NCI-H2227 (cell line): ENCODE measurements around the gene ALMS1.
"Not testable (repeated sequence)": the region's sequence is repeated elsewhere in the genome, so short reads cannot be mapped to it uniquely, and the experiment has no call there.

ENCODE experiments used
- DNase-seq: peaks from one replicate; lab custom pipeline; 2025; ENCODE audit not compliant: unreplicated experiment; lab: John Stamatoyannopoulos, UW

The ALMS1 gene

DNA sequence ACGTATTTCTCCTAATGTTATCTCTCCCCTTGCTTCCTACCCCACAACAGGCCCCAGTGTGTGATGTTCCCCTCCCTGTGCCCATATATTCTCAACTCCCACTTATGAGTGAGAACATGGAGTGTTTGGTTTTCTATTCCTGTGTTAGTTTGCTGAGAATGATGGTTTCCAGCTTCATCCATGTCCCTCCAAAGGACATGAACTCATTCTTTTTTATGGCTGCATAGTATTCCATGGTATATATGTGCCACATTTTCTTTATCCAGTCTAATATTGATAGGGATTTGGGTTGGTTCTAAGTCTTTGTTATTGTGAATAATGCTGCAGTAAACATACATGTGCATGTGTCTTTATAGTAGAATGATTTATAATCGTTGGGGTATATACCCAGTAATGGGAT is 119.2 kb downstream of the ALMS1 start:
- DNase-seq: not testable (repeated sequence)

DNA sequence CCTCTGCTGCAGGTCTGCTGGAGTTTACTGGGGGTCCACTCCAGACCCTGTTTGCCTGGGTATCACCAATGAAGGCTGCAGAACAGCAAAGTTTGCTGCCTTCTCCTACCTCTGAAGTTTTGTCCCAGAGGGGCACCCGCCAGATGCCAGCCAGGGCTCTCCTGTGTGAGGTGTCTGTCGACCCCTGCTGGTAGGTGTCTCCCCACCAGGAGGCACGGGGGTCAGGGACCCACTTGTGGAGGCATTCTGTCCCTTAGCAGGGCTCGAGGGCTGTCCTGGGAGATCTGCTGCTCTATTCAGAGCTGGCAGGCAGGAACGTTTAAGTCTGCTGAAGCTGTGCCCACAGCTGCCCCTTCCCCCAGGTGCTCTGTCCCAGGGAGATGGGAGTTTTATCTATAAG is 124.8 kb downstream of the ALMS1 start:
- not testable (repeated sequence) for DNase-seq

DNA sequence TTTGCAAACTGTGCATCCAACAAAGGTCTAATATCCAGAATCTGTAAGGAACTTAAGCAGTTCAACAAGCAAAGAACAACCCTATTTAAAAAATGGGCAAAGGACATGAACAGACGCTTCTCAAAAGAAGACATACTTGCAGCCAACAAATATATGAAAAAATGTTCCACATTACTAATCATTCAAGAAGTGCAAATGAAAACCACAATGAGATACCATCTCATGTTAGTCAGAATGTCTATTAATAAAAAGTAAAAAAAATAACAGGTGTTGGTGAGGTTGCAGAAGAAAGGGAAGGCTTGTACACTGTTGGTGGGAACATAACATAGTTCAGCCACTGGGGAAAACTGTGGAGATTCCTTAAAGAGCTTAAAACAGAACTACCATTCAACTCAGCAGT is 130.4 kb downstream of the ALMS1 start:
- no peak for DNase-seq

DNA sequence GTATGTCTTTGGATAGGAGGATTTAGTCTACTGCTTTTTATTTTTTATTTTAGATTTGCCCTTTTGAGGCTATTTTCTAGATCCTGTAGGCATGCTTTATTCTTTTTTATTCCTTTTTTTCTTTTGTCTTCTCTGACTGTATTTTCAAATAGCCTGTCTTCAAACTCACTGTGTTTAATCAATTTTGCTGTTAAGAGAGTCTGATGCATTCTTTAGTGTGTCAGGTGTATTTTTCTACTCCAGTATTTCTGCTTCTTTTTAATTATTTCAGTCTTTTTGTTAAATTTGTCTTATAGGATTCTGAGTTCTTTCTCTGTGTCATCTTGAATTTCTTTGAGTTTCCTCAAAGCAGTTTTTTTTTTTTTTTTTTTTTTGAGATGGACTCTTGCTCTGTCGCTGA is 143.1 kb downstream of the ALMS1 start:
- no peak for DNase-seq

DNA sequence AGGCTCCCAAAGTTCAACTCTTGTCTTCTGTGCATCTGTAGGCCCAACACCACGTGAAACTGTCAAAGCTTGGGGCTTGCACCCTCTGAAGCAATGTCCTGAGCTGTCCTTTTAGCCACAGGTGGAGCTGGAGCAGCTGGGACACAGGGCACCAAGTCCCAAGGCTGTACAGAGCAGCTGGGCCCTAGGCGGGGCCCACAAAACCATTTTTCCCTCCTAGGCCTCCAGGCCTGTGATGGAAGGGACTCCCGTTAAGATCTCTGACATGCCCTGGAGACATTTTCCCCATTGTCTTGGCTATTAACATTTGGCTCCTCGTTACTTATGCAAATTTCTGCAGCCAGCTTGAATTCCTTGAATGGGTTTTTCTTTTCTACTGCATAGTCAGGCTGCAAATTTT is 145.1 kb downstream of the ALMS1 start:
- not testable (repeated sequence) for DNase-seq

DNA sequence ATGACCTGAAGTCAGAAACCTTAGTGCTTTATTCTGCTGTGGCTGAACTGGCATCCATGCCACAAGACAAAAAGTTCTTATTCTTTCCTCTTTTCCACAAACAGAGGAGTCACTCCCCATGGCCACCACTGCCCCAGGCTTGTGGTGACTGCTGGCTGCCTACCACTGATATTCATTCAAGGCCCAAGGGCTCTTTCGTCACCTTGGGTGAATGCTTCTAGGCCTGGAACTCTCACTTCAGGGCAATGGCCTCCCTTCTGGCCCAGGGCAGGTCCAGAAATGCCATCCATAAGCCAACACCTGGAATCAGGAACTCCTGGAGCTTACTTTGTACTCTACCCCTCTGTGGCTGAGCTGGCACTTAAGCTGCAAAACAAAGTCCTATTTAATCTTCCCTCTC is 146.7 kb downstream of the ALMS1 start:
- DNase-seq: no peak

DNA sequence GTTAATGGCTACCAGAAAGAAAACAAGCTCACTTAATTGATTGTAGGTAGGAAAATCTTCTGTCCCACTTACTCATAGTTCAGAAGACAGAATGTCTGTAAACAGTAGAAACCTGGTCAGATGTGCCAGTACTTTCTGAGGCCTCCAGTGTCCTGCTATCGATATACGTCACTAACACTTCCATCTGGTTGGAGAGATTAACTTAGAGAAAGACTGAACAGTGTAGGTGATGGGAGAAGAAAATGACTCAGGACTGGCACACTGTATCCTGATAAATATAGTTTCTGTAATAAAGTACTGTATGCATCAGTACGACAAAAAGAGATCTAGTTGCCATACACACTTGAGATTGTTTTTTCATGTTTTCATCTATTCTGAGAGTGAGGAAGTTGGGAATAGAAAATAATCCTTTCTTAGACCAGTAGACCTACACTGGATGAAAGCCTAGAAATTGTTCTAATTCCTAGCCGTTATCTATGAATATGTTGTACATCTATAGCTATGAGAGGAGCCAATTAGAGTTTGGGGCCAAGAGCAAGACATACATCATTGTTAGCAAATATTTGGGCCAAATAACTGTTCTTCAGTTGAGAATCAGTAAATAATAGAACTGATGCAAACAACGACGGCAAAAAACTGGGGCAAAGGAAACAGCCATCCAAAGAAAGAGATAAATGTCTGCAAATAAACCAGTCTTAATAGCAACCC is 150.7 kb downstream of the ALMS1 start:
- no peak for DNase-seq

DNA sequence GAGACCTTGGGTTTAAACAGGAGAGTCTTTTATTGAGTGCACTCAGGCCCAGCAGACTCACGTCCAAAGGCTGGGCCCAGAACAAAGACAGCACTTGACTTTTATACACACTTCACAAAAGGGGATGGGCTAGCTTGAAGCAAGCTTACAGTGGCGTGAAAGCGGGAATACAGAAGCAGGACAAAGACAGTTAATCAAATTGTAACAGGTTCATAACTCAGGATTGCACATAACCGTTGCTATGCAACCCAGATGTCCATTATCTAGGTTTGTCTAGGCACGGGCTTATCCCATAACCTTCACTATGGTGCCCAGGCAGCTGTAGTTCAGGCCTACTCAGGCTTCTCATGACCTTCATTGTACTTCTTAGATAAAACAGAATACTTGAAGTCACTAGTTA is 175.2 kb downstream of the ALMS1 start:
- DNase-seq: peak; percentile 82

DNA sequence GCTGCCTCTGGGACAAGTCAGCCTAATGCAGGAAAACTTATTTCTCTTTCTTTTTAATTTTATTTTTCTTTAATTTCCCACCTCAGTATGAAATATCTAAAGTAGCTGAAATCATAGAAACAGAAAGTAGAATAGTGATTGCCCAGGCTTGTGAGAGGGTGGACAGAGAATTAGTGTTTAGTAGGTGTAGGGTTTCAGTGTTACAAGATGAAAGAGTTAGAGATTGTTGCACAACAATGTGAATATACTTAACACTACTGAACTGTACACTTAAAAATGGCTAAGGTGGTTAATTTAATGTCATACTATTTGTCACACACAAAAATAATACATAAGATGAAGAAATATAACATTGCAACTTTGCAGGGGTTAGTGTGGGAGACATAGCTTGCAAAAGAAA is 175.8 kb downstream of the ALMS1 start:
- no peak for DNase-seq

DNA sequence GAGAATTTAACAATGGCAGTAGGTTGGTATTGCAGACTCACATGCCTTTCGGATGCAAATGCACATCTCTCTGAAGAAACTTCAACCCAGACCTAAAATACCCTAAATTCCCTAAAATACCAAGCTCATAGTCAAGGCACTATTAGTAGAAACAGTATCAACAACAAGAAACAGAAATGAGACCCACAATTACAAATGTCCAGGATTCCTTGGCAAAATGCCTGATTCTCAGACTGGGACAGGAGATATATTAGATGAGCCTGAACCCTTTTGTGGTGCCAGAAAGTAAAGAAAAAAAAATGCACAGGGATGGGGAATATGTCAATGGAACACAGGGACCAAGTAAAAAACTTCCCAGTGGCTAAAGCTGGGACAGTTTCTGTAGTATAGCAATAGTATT is 179.3 kb downstream of the ALMS1 start:
- DNase-seq: no peak

DNA sequence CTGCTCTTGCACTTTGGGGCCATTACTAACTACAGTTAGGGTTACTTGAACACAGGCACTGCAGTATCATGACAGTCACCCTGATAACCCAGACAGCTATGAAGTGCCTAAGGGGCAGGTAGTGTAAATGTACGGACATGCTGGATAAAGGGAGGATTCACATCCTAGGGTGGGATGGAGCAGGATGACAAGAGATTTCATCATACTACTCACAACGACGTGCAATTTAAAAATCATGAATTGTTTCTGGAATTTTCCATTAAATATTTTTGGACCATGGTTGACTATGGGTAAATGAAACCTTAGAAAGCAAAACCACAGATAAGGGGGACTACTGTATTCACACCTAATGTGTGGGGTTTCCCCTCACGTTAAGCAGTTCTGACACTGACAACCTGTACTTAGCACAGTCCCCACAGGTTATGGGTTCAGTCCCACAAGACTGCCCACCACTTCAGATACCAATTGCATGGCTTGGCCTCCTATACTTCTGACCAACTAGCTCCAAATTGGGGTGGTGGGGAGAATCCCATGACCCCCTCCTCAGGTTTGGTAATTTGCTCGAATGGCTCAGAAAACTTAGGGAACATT is 180.7 kb downstream of the ALMS1 start:
- no peak for DNase-seq

DNA sequence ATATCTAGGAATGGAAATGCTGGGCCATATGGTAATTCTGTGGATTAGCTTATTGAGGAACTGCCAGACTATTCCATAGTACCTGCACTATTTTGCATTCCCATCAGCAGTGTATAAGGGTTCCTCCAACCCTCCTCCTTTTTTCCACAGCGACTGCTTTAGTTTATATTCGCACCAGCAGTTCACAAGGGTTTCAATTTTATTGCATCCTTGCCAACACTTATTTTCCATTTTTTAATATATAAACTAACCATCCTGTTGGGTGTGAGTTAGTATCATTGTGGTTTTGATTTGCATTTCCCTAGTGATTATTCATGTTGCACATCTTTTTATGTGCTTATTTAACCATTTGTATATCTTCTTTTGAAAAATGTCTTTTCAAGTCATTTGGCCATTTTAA is 189.6 kb downstream of the ALMS1 start:
- no peak for DNase-seq

DNA sequence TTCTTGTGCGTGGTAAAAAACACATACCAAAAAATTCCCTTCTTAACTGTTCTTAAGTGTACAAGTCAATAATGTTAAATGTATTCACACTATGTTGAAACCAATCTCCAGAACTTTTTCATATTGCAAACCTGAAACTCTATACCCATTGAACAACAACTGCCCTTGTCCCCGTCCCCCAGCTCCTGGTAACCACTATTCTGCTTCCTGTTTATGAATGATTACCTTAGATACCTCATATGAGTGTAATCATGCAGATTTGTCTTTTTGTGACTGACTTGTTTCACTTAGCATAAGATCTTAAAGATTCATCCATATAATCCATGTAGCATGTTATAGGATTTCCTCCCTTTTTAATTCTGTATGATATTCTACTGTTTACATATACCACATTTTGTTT is 196.7 kb downstream of the ALMS1 start:
- no peak for DNase-seq

DNA sequence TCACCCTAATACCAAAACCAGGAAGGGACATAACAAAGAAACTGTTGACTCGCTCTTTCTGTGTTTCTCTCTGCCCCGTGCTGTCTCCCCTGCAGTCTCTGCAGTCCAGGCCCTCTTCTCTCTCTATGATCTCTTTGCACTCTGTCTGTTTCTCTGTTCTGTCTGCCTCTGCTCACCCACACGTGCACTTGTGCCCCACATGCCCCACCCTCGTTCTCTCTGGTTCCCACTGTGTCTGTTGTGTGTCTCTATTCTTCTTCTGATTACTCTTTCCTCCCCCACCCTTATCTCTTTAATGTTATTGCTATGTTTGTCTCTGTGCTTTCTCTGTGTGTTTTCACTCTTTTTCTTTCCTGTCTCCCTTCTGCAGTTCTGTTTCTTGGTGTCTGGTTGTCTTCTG is 202.5 kb downstream of the ALMS1 start:
- no peak for DNase-seq

DNA sequence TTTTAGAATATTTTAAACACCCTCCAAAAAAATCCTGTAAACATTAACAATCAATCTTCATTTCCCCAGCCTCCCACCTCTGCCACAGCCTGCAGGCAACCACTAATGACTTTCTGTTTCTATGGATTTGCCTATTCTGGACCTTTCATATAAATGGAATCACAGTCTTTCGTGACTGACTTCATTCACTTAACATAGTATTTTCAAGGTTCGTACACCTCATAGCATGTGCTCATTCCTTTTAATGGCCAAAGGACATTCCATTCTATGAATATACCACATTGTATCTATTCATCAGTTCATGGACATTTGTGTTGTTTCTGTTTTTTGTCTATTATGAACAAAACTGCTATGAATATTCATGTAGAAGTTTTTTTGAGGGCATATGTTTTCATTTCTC is 208.0 kb downstream of the ALMS1 start:
- DNase-seq: no peak

DNA sequence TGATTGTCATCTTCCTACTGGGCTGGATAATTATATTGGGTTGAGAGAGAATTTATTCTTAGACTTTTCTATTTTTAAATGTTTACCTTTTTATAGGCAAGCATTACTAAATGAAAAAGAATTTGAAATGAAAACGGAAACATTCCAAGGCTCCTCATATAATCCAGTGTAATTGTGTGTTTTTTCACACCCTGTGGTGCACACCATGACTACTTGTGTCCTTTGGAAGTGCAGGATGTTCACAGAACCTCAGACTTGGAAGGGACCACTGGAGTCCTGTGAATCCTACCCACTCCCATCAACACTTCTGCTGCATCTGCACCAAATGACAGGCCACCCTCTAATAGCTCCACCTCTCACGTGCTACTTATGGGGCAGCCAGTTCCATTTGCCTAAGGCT is 208.6 kb downstream of the ALMS1 start:
- DNase-seq: no peak

DNA sequence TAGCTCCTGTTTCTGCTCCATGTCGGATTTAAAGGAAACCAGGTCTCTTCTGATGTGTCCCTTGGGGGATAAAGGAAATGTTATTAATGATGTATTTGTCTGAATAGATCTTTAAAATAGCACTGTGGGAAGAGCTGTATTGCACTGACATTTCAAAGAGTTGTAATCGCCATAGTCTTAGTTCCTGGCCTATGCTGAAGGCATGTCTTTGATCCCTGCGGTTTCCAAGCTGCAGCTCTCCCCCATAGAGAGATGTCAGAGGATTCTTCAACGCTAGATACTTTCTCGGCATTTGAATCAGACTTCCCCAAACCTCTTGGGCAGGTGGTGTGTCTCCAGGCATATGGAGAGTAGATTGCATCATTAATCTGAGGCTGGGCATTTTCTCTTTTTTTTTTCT is 216.1 kb downstream of the ALMS1 start:
- DNase-seq: no peak

DNA sequence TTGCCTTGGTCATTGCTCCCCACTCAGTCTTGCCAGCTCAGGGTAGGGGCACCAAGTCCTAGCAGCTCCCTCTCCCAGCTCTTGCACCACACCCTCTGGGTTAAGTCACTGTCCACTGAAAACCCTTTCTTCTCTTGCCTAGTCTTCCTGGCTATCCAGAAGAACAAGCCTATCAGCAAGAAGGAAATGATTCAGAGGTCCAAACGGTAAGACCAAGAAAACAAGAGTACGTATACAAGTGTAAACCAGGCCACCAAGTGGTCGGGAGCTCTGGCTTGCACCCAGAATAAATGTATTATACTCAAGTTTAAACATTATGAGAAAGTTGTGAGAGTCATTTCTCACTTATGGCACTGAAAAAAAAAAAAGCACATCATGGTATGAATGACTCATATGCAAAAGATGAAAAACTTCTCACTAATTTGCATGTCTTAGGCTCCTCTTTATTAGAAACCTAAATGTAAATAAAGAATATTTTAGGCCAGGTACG is 217.5 kb downstream of the ALMS1 start:
- not testable (repeated sequence) for DNase-seq

DNA sequence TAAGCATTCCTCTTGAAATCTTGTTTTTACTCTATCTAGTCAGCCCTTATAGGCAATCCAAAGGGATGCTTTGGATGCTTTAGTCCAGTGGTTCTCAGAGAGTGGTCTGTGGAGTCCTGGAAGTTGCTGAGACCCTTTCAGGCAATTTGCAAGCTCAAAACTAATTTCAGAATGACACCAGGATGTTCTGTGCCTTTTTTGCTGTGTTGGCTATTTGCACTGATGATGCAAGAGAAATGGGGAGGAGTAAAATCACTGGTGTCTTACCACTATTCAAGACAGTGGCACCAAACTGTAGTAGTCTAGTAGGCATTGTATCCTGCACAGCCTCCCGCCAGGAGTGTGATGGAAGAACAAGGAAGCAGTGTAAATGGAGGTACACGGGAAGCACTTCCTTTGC is 219.0 kb downstream of the ALMS1 start:
- not testable (repeated sequence) for DNase-seq

DNA sequence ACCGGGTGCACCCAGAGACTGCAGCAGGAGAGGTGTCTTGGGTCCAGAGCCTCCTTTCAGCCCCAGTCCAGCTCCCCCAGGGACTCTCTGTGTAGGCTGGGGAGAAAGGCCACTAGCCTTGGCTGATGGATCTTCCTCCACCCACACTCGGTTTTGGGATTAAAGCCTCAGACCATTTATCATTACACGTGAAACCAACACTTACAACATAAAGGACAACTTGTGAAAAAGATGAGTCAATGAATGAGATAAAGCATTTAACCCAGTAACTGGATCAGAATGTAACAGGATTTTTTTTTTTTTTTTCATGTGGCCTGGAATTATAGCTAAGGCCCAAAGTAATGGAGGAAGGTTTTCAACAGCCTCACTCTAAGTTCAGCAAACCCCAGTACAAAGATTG is 224.5 kb downstream of the ALMS1 start:
- DNase-seq: no peak

DNA sequence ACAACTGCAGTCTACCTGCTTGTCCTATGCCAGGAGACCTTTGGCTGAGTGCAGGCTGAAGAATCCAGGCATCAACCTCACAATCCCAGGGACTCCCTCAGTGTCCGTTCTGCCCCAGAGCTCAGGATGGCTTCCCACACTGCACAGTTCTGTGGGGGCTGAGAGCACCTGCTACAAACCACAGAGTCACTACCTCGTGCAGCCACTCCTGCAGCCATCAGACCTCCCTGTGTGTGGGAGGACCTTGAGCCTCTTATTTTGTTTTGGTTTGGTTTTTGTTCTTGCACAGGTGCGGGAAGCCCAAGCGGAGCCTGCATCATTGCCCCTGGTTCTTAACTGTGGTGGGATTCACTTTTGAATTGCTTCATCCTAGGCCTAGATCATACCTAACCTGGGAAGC is 225.6 kb downstream of the ALMS1 start:
- no peak for DNase-seq

DNA sequence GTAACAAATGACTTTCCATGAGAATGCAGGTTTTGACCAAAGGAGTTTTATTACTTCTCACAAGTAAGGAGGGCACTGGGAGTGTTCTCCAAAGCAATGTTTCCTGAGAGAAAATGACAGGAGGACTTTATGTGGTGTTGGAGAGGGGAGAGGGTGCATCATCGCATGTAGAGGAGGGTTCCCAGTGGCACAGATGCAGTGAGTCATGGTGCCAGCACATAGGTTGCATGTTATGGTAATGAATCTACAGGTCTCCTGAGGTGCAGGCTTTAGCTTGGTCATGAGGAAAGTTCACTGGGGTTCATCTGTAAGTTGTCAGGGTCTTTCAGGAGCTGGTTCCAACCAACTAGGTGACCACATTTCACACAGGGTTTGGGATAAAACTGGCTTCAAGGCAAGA is 226.2 kb downstream of the ALMS1 start:
- no peak for DNase-seq

DNA sequence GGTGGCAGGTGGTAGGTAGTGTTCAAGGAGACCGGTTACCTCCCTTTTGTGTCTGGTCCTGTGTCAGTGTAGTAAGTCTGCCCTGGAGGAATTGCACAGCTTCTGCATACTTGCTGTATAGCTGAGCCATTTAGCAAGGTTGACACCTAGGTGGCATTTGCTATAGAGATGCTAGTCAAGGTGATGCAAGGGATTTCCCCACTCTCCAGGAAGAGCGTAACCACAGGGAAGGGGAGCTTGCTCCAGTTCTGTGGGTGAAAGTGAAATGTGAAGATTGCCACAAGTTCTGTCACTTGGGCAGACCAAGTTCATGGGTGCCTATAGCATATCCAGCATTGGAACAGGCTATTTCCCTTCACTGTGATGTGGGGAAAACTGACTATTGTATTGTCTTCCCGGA is 228.5 kb downstream of the ALMS1 start:
- no peak for DNase-seq
